ENCODE data around the gene GSC2.
"Not testable (repeated sequence)": the region's sequence is repeated elsewhere in the genome, so short reads cannot be mapped to it uniquely, and the experiment has no call there.

GSC2 gene

DNA sequence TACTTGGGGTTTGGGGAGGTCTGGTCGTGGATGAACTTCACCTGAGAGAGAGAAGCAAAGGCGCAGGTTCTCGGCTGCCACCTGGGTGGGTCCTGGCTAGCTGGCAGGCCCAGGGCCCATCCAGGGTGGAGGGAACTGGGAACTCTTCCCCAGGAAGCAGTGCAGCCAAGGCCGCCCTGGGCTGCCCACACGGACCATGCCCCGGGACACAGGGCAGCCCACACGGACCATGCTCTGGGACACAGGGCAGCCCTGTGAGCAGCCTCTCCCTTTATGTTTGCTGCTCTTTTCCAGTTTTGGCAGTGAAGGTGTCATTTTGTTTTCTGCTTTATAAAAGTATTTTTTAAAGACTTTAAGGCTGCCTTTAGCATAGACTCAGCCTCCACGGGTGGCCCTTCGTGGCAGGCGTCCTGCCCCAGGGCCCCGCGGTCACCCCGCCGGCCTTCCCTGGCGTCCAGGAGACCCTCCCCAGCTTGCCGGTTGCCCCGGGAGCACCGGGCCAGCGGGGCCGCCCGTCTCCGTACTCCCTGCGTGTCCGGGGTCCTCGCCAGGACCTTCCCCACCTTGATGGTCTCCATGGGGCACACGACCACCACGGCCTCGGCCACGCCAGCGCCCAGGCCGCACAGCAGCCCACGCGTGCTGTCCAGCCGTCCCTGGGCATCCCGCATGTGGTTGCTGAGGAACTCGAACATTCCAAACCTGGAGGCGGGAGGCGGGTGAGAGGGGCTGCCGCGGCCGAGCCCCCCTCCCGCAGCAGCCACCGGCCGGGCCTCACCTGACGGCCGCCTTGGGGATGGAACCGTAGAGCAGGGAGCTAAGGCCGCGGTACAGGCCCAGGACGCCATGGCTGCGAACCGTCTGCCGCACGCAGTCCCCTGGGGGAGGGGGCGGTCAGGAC is 27.3 kb upstream of the GSC2 start:
- no peak for DNase-seq

DNA sequence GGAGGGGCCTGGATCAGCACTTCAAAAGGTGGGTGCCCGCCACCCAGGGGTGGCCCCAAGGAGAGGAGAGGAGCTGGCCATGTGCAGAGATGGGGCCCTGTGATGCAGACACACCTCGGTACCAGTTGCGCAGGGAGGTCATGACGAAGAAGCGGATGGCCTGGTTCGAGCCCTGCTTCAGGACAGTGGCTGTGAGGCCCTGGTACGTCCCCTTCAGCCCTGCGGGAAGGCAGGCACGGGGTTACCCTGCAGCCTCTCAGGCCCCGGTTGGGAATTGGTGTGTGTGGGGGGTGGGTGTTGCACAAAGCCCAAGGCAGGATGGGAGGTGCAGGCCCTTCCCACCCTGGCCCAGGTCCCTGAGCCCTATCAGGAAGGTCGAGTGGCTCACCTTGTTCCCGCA is 26.6 kb upstream of the GSC2 start:
- no peak for DNase-seq

DNA sequence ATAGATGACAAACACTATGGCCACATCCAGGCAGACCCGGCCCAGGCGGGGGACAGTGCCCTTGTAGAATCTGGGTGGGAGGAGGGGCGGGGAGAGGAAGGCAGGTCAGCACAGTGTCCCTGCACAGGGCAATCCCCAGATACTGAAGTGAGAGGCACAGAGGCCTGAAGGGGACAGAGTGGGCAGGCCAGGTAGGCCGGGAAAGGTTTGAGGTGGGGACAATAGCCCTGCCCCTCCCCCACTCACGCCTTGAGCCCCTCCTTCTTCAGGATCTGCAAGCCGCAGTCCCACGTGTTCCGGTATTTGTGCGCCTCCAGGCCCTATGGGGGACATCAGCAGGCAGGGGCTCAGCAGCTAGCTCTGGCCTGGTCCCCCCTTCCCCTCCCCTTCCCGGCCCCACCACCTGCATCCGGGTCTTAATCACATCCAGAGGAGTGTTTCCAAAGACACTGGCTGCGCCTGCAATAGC is 26.1 kb upstream of the GSC2 start:
- DNase-seq = no peak

DNA sequence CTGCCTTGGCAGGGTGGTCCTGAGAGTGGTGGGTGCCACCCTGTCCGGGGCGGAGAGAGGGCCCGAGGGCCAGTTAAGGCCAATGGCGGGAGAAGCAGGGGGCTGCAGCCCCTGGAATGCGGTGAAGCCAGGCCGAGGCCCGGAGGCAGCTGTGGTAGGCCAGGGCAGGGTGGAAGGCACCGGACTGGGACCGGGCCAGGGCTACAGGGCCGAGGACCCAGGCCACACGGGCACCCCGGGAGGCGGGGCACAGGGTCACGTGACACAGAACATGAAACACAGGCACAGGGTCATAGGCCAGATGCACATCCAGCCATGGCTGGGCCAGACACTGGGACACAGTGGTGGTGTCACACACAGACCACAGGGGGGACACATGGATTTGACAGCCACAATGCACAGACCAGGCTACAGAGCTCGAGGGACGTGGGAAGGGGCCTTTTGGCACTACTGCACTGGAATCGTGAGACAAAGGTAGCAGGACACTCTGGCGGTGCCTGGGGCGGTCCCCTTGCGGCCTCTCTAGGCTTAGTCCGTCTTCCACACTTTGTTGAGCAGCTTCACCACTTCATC is 25.6 kb upstream of the GSC2 start:
- DNase-seq = no peak

DNA sequence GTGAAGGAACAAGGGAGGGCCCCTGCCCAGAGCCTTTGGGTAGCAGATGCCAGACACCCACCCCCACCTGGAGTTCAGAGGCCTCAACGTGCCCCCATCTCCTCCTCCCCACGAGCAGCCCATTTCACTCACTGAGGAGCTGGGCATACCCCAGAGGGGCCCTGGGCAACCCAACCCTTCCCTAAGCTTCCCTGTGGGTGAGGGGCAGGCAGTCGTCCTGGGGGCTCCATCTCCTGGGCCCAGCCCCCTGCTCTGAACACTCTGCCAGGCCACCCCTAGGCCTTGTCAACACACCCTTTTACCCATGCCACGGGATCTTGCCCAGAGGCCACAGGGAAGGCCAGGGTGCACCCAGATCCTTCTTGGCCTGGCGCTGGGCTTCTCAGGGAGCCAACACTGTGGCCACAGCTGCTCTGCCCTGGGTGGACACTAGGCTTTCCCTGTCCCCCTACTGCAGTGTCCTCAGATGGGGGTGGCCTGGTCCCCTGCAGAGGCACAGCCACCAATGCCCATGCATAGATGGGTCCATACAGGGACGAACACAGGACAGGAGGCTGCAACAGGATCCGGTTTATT is 25.0 kb upstream of the GSC2 start:
- DNase-seq = no peak

DNA sequence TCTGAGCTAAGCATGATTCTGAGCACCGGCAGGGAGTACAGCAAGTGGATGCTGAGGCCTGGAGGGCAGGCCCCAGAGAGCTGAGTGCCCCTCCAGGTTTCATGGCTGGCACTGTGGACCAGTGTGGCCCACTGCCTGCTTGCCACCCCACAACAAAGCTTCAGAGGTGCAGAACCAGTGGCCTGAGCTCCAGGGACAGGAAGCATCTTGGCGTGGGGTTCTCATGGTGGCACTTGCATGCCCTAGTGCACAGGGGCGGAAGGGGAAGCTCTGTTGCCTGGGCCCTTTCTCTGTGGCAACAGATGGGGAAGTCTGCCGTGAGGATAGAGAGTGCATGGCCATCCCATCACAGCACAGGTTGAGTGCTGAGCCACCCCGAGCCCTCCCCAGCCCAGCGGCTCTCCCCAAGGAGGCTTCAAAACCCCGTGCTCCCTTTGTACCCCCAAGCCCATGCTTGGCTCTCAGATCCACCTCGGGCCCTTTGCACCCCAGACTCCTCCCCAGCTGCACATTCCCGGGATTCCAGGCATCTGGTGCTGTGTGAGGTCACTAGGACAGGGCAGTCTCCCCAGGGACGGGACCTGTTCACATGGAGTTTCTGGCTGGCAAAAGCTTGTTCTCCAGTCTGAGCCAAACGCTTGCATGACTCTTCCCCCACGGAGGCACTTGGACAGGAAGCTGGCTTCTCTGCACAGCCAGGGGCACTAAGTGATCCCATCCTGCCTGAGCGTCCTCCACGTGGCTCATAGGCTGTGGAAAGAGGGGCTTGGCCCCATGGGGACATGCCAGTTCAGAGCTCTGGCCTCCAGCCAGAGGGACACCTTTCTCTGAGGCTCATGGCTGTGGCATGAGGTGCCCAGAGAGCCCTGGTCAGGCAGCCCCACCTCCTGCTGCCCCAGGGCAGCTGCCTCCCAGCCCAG is 24.3 kb upstream of the GSC2 start:
- DNase-seq = no peak

DNA sequence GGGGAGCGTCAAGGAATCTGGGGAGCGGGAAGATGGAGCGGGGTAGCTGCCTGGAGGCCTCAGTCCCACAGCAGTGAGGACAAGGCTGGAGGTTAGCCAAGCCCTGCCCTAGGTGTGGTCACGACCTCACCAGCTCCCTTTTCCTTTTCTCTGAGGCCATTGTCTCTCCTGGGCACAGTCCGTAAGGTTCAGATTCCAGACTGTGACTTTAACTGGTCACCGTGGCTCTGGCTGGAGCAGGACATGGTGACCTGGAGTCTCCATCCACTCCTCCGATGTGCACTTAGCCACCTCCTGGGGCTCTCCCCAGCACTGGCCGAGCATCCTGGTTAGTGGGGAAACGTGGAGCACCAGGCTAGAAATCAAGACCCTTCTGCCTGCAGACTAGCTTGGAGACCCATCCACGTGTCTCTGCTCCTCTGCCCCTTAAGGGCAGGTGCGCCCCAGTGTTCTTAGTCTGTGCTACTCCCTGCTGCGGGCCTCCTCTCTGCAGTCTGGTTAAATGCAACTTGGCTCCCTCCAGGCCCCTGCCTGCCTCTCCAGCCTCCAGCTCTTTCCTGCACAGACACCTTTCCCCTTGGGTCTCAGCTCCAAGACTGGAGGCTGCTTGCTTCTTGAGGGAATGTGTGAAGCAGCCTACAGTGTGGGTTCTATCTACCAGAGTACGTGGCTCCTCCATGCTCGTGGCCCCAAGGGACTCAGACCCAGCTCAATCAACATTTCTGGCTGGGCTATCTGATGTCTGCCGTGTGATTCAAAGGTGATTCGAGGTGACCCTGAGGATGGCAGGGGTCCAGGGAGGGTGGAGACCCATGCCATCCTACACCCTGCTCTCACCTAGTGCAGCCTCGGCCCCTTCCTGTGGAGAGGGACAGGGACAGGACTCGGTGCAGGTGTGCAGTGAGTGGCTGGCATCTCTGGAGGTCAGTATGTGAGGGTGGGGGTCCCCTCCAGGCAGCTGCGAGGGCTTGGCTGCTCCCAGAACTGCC is 23.2 kb upstream of the GSC2 start:
- DNase-seq = no peak

DNA sequence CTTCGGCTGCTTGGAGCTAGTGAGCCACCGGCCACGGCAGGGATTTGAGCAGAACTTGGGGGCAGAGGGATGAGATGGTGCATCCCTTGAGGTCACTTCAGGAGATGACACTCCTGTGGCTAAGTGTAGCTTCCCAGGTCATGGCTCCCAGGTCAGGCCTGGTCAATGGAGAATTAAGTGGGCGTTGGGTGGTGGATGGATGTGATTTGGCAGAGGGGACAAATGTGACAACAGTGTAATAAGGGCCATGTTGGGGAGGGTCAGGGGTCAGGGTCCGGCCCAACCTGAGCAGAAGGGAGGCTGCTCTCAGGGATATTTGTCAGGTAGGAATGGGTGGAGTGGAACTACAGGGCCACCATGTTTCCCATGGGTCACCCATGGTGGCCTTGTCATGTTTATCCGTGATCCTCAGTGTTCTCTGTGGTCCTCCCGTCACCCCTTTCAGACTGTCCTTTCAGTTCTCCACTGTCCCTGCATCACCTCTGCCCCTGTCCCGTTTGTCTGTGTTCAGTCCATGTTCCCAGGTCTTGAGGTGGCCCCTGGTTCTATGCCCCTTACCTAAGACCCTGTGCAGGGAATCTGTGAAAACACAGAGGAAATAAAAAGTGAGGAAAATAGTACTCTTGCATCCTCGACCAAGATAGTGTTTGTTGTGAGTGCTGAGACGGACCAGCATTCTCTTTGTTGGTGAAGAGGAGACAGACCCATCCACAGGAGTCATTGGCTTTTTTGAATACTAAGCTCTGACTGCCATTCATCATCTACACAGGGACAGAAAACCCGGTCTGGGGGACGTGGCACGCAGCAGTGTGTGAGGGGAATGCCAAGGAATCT is 22.3 kb upstream of the GSC2 start:
- DNase-seq = no peak

DNA sequence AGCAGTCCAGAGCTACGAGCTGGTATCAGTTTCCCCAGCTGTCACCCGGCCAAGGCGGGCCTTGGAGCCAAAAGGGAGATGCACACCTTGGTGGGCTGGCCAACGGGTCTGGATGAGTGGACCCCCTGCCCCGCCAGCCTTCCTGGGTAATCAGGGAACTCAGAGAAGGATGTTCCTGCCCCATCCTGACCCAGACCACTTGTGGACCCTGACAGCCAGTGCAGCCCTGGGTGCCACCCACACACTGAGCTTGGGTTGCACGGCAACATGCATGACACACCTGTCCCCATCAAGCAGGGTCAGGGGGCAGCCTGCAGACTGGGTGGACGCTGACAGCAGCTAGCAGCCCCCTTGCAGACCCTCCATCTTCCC is 19.8 kb upstream of the GSC2 start:
- no peak for DNase-seq

DNA sequence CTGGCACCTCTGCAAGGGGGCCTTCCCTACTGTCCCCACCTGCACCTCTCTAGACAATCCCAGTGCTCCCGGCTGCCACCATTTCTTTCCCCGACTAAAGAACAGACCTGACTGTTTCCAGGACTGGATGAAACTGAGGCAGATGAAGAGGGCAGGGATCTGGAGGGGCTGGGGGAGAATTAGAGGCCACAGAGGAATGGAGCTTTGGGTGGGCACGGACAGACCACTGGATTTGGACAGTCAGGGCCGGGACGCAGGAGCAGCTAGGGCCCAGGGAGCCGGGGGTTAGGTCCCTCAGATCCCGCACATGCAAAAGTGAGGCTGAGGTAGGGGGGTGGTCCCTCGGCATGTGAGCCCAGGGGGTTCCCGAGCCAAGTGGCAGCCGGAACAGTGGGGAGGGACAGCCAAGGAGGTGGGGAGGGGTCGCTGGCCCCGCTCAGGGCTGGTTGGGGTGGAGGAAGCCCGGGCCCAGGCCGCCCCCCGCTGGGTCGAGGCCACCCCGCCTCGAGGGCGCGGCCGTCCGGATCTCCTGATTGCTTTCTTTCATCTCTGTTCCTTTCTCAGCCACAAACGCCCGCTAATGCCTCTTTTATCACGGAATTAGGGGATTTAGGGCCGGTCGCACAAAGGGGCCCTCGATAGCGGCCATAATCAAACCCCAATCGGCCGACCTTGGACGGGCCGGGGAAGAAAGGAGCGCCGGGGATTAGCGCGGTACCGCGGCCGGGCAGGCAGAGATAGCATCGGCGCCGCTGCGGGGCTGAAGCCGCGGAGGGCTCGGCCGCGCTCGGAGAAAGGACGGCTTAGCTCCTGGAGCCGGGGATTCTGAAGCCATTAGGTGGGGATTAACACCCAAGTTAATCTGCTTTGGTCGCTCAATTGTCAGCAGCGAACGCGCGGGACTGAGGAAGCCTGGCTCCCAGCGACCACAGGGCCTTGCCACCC is 19.2 kb upstream of the GSC2 start:
- DNase-seq = no peak

DNA sequence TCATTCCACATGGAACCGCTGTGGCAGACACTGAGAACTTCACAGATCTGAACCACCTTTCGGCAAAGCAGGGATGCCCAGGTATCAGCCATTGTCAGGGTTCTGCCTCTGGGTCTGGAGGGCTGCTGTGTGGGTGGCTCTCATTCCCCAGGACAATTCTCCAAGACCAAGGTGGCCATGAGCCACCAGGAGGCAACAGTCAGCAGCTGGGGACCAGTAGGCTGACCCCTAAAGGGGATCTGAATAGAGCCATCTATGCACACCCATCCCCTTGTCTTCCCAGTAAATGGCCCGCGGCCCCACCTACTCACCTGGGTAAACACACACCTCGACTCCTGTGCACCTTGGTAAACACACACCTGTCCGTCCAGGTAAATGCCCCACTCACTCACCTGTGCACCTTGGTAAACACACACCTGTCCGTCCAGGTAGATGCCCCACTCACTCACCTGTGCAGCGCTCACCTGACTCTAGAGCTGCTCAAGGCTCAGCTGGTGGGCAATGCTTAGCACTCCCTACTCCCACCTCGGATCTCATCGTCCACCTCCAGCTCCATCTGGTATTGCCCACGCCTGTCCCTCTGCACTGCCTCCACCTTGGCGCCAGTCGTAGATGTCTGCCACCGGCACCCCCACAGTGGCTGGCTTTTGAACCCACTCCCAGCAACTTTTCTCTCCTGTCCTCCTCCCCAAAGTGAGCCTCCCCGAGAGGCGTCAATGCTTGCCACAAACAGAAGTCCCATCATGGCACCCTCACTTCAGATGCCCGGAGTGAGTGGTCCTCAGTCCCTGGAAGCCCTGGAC is 18.2 kb upstream of the GSC2 start:
- DNase-seq = no peak

DNA sequence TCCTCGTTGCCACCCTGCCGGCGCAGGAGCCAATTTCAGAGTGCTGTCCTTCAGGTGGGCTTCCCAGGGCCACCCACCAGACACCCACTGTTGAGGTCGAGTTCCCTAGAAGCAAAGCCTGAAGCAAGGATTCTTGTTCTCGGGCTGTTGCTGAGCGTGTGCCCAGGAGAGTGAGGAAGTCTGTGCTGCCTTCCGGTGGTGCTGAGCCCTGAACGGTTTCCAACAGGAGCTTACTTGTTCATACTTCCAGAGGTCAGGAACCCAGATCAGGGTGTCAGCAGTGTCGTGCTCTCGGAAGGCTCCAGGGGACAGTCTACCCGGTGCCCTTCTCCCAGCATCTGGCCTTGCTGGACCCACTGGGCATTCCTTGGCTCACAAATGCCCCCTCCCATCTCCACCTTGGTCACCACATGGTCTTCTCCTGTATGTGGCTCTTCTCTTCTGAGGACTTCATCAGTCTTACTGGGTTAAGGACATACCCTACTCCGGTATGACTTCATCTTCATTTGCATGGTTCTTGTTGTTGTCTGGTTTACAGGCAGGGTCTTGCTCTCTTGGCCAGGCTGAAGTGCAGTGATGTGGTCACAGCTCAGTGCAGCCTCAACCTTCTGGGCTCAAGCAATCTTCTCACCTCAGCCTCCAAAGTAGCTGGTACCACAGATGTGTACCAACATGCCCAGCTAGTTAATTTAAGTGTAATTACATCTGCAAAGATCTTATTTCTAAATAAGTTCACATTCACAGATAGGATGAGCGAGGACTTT is 17.2 kb upstream of the GSC2 start:
- DNase-seq = no peak

DNA sequence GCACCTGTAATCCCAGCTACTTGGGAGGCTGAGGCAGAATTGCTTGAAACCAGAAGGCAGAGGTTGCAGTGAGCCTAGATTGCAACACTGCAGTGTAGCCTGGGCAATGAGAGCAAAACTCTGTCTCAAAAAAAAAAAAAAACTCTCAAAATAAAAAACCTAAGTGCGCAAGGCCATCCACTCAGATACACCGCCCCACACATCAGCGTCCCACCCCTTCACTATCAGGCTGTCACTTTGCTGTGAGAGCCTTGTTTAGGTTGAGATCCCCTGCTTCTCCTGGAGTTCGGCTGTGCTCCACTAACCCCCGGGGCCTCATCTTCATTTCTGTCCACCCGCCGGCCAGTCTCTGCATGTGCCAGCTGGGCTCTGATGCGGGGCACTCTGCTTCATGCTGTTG is 16.3 kb upstream of the GSC2 start:
- DNase-seq = no peak

DNA sequence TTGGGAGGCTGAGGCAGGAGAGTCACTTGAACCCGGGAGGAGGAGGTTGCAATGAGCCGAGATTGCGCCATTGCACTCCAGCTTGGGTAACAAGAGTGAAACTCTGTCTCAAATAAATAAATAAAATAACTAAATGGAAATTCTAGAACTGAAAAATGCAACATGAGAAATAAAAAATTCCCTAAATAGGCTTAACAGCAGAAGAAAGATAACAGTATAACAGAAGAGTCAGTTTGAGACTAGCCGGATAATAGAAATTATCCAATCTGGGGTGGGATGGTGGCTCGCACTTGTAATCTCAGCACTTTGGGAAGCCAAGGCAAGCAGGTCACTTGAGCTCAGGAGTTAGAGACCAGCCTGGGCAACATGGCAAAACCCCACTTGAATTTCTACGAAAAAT is 14.3 kb upstream of the GSC2 start:
- no peak for DNase-seq

DNA sequence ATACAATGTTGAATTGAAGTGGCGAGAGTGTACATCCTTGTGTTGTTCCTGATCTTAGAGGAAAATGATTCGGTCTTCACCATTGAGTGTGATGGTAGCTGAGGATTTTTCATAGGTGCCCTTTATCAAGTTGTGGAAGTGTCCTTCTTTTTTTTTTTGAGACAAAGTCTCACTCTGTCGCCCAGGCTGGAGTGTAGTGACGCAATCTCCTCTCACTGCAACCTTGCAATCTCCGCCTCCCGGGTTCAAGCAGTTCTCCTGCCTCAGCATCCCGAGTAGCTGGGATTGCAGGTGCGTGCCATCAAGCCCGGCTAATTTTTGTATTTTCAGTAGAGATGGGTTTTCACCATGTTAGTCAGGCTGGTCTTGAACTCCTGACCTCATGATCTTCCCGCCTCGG is 8.6 kb upstream of the GSC2 start:
- not testable (repeated sequence) for DNase-seq

DNA sequence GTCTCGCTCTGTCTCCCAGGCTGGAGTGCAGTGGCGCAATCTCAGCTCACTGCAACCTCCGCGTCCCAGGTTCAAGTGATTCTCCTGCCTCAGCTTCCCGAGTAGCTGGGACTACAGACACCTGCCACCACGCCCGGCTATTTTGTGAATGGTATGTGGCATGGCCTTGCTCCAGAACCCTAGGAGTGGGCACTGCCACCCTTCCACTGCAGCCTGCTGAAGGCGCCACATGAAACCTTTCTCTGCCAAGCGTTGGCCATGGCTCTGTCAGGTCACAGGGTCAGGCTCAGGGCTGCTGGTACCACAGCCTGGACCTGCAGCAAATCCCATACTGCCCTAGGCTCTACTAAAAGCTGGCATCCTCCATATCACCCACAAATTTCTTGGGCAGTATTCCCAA is 6.0 kb upstream of the GSC2 start:
- DNase-seq = not testable (repeated sequence)

DNA sequence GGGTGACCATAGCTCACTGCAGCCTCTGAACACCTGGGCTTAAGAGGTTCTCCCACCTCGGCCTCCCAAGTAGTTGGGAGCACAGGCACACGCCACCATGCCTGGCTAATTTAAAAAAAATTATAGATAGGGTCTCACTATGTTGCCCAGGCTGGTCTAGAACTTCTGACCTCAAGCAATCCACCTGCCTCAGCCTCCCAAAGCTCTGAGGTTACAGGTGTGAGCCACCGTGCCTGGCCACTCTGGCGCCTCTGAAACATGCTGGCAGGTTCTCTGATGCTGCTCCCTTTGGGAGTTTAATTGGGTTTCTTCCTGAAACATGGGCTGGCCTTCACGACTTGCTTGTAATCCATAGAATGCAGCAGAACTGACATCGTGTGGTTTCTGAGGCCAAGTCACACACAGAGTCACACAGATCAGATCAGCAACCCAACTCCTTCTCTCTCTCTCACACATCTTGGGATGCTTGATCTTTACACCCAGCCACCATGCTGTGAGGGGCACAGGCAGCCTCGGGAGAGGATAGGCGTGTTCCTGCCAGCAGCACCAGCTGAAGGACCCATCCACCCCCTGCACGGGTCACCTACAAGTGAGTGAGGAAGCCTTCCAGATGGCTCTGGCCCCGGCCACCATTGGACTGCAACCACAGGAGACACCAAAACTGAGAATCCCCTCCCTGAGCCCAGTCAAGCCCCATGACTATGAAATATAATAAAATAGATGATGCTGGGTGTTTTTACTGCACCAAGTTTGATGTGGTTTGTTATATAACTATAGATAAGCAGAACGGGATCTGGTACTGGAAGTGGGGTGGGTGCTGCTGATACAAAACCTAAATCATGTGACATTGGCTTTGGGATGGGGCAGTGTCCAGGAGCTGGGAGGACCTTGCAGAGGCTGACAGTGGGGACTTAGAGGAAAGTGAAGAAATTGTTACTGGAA is 3.1 kb upstream of the GSC2 start:
- DNase-seq = no peak

All from SHP77 (cell line).